ENCODE data around the gene AHCYL2.

- TF ChIP-seq EZH2 (IDR thresholded peaks at IDR 0.05; ENCODE audit: low read depth, low read length, severe bottlenecking) (no peak), CTCF (IDR thresholded peaks at IDR 0.05; ENCODE audit: control extremely low read depth in 1 of 3, insufficient read depth in 1 of 3, low read depth in 1 of 3, low read length in 3 of 3) (no peak), ATF2 (IDR thresholded peaks at IDR 0.05; ENCODE audit: low read length) (no peak), TCF12 (IDR thresholded peaks at IDR 0.05; ENCODE audit: low read depth, low read length) (no peak), NRF1 (IDR thresholded peaks at IDR 0.05; ENCODE audit: low read depth, low read length) (no peak), TEAD4 (IDR thresholded peaks at IDR 0.05; ENCODE audit: low read depth, low read length) (no peak), CEBPB (IDR thresholded peaks at IDR 0.05; ENCODE audit: low read depth, low read length) (no peak), GABPA (IDR thresholded peaks at IDR 0.05; ENCODE audit: borderline replicate concordance, insufficient read depth, low read length) (no peak), HDAC2 (IDR thresholded peaks at IDR 0.05; ENCODE audit: borderline replicate concordance in 1 of 2, low read depth in 2 of 2, low read length in 2 of 2) (no peak), POLR2A (IDR thresholded peaks at IDR 0.05; ENCODE audit: control extremely low read depth in 1 of 2, low read depth in 2 of 2, low read length in 2 of 2) (no peak), BRCA1 (IDR thresholded peaks at IDR 0.05; ENCODE audit: low read depth, low read length) (no peak), ASH2L (IDR thresholded peaks at IDR 0.05; ENCODE audit: low read length) (no peak), HDAC6 (IDR thresholded peaks at IDR 0.05; ENCODE audit: low read depth, low read length) (no peak), MAFK (IDR thresholded peaks at IDR 0.05; ENCODE audit: low read depth, low read length) (no peak)
Observed at GRCh38 chr7:129238546-129238945, 13.7 kb downstream of the AHCYL2 start.
